Stimulated activated naive CD8-positive, alpha-beta T cell treated with anti-CD3 and anti-CD28 coated beads, Interleukin-15, Interleukin-2, amounts not matched to agents 100 U/mL and 50 U/mL, for 24 hours (primary cell): ENCODE measurements around the gene ARHGAP19.
"Not testable (repeated sequence)": the region's sequence is repeated elsewhere in the genome, so short reads cannot be mapped to it uniquely, and the experiment has no call there.

ENCODE experiments used
- ATAC-seq: fragments of 150-1000 bp; cut with Tn5 transposase; one replicate; pipeline ENCODE4 v1.10.0; 2021
- DNase-seq: peaks from one replicate; pipeline ENCODE4 v3.0.0; 2021

Gene ARHGAP19

DNA sequence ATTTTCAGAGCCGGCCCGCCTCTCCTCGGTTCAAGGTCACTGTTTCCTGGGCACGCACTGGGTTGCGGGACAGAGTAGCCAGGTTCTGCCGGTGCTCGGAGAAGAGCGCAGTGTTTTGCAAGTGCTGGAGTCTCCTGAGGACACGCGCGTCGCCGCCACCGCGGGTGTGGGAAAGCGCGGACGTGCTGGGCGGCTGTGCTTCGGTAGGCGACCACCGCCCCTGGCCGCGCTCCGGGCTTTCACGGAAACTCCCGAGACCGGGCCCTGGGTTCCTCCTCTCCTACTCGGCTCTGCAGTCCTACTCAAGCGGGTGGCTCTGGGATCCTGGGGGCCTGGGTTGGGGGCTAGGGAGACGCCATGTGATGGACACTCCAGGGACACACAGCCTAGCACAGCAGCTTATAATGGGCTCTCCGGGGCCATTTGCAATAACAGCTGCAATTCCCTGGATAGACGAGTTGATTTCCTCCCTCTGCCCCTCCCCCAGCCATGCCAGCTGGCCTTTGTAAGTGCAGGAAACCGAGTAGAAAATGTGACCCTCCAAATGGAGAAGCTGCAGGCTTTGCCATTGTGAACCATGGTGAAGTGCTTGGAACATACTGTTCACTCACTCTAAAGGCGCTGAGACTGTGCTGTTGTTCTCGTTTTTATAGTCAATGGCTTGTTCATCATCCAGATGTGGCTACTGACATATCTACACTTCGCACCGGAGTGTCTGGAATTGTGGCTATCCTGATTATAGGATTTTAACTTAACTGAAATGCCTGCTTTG is 28.8 kb upstream of the ARHGAP19 start:
- peak; percentile 20 for DNase-seq
- no peak for ATAC-seq

DNA sequence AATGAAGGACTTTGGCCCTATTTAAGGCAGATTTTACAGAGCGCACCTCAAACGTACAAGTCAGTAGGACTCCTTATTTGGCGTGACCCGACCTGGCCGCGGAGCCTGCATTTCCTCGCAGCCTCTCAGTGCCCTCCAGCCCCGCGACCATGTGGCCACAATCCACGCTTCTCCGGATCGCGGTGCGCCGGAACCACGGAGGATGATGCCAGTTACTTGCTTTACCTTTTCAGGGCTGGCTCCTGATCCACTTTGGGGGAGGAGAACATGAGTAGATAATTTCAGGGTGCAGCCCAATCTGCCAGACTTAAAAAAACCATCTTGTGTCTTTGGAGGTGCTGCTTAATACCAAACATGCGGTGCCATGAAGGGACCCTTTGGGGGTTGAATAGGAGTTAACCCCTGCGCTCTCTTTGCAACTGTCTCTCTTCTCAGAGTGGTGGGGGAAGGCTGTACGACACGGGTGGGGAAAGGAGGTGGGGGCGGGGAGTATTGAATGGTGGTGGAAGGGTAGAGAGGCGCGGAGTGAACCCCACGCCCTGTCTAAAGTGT is 28.1 kb upstream of the ARHGAP19 start:
- DNase-seq = peak; percentile 48
- ATAC-seq = no peak

DNA sequence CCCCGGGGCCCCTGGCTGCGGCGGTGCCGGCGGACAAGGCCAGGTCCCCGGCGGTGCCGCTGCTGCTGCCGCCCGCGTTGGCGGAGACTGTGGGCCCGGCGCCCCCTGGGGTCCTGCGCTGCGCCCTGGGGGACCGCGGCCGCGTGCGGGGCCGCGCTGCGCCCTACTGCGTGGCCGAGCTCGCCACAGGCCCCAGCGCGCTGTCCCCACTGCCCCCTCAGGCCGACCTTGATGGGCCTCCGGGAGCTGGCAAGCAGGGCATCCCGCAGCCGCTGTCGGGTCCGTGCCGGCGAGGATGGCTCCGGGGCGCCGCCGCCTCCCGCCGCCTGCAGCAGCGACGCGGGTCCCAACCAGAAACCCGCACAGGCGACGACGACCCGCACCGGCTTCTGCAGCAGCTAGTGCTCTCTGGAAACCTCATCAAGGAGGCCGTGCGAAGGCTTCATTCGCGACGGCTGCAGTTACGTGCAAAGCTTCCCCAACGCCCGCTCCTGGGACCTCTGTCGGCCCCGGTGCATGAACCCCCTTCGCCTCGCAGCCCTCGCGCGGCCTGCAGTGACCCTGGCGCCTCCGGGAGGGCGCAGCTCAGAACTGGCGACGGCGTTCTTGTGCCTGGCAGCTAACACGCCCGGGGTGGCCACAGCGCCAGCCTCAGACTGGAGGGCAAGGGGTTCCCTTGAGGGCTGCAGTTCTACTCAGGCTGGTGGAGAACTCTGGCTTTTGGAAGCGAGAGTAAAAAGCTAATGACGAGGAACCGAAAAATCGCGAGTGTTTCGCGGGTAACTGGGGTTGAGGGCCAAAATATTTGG is 27.4 kb upstream of the ARHGAP19 start:
- peak; percentile 68 for ATAC-seq
- peak; percentile 71 for DNase-seq

DNA sequence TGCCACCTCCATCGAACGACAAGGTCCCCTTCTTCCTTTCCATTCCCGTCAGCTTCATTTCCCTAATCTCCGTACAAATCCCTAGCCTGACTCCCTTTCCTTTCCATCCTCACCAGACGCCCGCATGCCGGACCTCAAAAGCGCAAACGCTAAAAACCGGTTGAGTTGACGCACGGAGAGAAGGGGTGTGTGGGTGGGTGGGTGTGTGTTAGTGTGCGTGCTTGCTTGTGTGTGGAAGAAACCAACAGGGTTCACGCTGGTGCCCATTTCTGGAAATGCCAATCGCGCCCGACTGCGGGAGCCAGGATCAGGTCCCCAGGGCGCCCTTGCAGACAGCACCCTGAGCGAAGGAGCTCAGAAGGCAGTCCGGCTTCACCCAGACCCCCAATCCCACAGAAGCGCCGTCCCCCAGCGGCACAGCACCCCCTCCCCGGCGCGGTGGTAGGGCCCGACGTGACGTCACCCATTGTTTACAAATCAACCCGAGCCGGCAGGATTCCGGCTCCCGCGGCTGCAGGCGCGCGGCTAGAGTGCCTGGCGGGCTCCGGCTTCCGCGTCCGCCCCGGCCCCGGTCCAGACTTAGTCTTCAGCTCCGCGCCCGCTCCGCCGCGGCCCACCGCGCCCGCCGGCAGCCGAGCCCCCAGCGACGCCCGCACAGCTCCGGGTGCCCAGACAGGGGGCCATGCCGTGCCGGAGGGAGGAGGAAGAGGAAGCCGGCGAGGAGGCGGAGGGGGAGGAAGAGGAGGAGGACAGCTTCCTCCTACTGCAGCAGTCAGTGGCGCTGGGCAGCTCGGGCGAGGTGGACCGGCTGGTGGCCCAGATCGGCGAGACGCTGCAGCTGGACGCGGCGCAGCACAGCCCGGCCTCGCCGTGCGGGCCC is 26.6 kb upstream of the ARHGAP19 start, which contains the start of gene FRAT1:
TSS of gene FRAT1 (plus strand) at position 500 of the 880 bp plus-strand sequence. CDS start at position 683, 183 bp downstream.
- ATAC-seq = peak; percentile 58

DNA sequence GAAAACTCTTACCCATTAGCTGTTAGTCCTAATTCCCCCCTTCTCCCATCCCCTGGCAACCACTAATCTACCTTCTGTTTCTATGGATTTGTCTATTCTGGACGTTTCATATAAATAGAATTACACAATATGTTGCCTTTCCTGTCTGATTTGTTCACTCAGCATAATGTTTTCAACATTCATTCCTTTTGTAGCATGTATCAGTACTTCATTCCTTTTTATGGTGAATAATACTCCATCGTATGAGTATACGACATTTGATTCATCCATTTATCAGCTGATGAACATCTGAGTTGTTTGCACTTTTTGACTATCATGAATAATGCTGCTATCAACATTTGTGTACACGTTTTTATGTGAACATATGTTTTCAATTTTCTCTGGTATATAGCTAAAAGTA is 22.2 kb upstream of the ARHGAP19 start:
- no peak for DNase-seq
- no peak for ATAC-seq

More for the DNA sequence above, 26.6 kb upstream of the ARHGAP19 start, which contains the start of gene FRAT1:
- DNase-seq = peak; percentile 90

DNA sequence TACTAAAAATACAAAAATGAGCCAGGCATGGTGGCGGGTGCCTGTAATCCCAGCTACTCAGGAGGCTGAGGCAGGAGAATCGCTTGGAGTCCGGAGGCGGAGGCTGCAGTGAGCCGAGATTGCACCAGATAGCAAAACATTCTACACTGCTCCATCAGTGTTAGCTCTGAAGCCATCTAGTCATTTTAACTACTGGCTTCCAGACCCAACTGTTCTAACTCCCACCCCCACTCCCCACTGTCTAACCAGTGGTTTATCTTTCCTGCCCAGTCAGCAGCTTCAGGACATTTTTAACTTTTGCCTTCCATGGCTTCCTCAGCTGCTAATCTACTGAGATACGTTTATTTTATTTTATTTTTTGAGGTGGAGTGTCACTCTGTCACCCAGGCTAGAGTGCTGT is 20.5 kb upstream of the ARHGAP19 start:
- ATAC-seq = no peak

DNA sequence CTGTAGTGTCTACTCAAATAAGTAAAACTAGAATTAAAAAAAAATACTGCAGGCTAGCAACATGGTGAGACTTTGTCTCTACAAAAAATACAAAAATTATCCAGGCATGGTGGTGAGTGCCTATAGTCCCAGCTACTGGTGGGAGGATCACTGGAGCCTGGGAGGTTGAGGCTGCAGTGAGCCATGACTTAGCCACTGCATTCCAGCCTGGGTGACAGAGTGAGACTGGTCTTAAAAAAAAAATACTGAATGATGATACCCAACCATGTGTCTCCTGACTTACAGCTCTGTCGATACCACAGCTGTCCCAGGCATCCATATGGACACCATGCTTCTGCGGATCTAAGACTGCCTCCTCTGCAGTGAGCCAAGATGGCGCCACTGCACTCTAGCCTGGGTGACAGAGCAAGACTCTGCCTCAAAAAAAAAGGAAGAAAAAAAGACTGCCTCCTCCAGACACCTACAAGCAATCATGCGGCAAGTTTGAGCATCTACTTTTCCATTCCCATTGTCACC is 18.7 kb upstream of the ARHGAP19 start:
- ATAC-seq (no peak), DNase-seq (no peak)

More for the DNA sequence above, 20.5 kb upstream of the ARHGAP19 start:
- DNase-seq = no peak

DNA sequence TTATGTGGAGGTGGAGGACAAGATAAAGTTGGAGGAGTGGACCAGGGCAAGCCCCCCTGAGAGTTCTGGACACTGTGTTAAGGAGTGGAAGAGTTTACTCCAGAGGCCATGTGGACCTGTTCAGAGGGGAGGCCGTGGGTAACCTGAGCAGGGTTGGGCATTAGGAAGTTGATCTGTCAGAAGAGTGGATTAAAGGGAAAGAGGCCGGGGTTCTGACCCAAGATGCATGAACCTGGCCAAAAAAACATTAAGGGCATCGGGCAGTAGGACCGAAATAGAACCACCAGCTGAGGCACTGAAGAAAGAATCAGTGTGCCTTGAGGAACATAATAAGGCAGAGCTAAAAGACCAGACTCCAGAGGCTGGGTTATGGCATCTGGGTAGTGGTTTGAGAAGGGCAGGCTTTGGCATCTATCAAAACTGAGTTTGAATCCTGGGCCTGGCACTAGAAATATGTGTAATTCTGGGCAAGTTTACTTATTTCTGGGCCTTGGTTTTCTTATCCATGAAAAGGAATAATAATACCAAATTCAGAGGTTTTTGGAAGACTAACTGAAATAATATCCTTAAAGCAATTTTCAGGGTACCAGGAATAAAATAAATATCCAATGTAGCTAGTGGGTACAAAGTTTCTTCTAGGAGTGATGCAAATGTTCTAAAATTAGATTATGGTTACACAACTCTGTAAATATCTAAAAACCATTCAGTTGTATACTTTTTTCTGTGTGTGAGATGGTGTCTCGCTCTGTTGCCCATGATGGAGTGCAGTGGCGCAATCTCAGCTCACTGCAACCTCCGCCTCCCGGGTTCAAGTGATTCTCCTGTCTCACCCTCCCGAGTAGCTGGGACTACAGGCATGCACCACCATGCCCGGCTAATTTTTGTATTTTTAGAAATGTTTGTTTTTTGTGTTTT is 15.7 kb upstream of the ARHGAP19 start:
- DNase-seq (no peak), ATAC-seq (no peak)

DNA sequence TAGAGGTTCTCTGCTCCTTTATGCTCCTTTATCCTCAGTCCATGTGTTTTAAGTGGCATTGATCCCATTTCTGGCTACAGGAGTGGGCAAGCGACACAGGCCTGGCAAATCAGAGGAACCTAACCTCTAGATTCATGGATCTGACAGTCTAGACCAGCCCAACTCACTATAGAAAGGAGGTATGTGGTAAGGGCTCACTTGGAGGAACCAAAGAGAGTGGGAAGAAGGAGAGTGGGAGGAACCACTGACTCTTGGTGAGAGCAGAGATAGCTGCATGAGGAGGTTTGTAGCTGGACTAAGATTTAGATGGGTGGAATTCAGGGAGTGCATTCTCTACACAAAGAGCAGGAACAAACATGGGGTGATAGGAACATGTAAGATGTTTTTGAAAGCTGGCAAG is 15.0 kb upstream of the ARHGAP19 start:
- no peak for ATAC-seq
- DNase-seq = no peak

DNA sequence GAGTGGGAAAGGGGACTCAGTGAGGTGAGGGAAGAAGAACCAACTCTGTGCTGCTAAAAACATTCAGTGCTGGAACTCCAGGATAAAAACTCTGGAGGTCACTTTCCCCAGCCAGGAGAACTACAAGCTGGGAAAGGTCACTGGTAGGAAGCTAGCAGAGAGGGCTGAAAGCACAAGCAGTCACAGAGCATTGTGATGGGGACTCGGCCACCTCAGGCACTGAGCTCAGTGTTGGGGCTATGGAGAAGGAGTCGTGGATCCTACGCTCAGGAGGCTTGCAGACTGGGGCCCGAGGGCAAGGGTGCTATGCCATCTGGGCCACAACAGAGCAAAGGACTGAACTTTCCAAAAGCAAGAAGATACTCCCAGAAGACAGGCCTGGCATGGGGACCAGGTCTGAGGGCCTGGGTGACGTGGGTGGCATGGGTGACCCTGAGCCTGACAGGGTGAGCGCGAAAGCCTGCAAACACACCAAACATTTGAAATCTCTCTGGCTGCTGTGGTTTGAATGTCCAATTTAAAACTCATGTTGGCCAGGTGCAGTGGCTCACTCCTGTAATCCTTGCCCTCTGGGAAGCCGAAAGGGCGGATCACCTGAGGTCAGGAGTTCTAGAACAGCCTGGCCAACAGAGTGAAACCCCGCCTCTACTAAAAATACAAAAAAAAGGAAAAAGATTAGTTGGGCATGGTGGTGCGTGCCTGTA is 9.8 kb upstream of the ARHGAP19 start:
- DNase-seq = no peak
- no peak for ATAC-seq

DNA sequence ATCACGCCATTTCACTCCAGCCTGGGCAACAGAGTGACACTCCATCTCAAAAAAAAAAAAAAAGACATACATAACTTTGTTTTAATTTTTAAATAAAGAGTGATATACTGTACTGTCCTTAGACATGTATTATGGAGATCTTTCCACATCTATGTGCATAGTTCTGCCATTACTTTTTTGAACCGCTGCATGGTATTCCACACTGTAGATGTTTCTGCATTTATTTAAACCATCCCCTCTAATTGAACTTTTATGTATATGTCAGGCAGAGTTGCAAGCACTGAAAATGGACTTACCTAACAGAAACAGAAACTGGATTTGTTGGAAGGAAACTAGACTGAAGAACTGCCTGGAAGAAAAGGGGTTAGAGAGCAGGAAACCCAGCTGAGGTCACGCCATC is 8.5 kb upstream of the ARHGAP19 start:
- DNase-seq (no peak), ATAC-seq (no peak)

DNA sequence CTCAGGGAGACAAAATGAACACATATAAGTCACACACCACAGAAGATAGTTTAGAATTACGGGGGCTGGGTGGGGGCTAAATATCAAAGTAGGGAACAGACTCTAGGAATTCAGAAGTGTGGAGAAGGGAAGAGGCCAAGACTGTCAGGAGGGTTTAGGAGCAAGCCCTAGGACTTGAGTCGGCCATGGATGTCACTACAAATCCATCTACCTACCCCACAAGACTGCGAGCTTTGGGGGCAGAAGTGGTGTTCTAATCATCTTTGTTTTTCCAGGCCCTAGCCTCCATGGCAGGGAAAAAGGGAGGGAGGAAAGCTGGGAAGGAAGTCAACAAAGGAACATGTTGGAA is 5.8 kb upstream of the ARHGAP19 start:
- no peak for ATAC-seq
- DNase-seq = no peak

DNA sequence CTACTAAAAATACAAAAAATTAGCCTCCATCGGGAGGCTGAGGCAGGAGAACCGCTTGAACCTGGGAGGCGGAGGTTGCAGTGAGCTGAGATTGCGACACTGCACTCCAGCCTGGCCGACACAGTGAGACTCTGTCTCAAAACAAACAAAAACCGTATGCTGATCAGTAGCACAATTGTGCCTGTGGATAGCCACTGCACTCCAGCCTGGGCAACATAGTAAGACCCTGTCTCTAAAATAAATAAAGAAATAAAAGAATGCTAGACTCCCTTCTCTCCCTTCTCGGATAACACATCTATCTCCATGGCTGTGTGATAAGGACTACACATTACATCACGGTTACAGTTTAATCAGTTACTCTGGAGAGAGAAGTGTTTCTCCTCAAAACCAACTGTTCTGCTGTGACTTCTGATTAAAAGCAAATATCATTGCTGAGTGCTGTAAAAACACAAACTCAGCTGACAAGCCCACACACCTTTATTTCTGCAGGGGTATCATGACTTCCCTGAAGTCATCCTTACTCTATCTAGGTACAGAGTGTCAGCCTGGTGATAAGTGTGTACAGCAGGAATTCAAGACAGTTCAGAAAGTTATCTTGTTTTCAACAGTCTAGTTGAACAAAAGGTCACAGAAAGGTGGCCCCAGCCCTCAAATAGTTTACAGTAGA is 5.3 kb upstream of the ARHGAP19 start:
- no peak for DNase-seq
- no peak for ATAC-seq

DNA sequence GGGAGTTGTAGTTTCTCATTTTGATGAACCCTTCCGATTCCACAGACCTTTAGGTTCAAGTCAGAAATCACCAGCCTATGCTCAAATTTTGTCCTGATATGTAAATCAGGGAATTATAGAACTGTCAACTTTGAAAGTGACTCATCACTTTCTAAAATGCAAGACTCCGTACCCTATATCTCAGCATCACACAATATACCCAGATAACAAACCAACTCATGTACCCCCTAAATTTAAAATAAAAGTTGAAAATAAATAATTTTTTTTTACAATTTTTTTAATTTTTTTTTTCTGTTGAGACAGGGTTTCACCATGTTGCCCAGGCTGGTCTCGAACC is 393 bp upstream of the ARHGAP19 start:
- DNase-seq (no peak), ATAC-seq (no peak)

DNA sequence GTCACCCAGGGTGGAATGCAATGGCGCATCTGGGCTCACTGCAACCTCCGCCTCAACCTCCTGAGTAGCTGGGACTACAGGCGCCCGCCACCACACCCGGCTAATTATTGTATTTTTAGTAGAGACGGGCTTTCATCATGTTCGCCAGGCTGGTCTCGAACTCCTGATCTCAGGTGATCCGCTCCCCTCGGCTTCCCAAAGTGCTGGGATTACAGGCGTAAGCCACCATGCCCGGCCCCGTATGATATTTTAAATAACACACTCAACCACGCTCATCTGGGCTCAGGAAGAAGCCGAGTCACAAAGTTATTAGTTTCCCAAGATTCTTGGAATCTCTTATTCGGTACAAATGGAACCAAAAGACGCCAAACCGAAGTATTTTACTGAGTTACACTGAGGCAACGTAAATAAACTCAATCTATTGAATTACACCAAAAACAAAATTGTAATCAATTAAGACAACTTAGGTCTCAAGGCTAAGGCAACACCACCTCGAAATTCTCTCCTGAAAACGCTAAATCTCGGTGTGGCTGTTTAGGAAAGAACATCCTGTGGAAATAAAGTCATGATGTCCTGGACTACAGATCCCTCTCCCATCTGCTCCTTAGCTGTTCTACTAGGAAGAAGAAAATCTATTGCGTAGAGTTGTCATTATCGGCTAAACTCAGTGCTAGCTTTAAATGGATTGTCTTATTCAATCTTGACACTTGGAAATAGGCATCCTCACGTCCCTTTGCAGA is 910 bp downstream of the ARHGAP19 start:
- DNase-seq (no peak), ATAC-seq (no peak)

DNA sequence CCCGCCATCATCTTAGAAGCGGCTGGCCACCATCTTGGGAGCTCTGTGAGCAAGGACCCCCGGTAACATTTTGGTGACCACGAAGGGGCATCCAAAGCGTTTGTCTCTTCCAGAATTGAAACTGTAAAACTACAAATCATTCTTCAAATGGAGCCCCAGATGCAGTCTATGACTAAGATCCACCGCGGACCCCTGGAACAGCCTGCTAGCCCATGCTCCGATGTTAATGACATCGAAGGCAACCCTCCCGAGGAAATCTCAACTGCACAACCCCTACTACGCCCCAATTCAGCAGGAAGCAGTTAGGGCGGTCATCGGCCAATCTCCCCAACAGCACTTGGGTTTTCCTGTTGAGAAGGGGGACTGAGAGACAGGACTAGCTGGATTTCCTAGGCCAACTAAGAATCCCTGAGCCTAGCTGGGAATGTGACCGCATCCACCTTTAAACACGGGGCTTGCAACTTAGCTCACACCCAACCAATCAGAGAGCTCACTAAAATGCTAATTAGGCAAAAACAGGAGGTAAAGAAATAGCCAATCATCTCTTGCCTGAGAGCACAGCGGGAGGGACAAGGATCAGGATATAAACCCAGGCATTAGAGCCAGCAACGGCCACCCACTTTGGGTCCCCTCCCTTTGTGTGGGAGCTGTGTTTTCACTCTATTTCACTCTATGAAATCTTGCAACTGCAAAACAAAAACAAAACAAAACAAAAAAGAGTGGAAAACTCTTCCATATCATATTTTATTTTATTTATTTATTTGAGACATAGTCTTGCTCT is 1.7 kb downstream of the ARHGAP19 start:
- ATAC-seq, DNase-seq: not testable (repeated sequence)

DNA sequence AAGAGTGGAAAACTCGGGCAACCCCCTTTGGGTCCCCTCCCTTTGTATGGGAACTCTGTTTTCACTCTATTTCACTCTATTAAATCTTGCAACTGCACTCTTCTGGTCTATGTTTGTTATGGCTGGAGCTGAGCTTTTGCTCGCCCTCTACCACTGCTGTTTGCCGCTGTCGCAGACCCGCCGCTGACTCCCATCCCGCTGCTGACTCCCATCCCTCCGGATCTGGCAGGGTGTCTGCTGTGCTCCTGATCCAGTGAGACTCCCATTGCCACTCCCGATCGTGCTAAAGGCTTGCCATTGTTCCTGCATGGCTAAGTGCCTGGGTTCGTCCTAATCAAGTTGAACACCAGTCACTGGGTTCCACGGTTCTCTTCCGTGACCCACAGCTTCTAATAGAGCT is 2.4 kb downstream of the ARHGAP19 start:
- ATAC-seq, DNase-seq: not testable (repeated sequence)

DNA sequence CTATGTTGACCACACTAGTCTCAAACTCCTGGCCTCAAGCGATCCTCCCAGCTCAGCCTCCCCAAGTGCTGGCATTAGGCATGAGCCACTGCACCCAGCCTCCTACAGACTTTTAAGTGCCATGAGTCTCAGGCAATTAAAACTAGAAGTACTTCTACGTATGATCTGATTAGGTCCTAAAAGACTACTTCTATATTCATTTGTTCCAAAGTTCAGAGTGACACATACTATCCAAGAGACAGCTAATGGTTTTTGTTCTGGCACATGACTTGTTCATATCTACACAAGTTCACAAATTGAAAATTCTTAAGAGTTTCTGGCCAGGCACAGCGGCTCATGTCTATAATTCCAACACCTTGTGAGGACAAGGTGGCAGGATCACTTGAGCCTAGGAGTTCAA is 11.7 kb downstream of the ARHGAP19 start:
- ATAC-seq = peak; percentile 89
- peak; percentile 17 for DNase-seq
